Skeletal muscle satellite cell (primary cell): ENCODE results near the gene GALNT3. TPM values are rescaled to one million over a fixed set of nuclear protein-coding genes. Genes with fewer than 3 reads are reported as not detected.

Source experiments
- H3K27me3 ChIP-seq: 2 replicates; pipeline ENCODE4 v1.7.0; 2013; ENCODE audit warnings: low read length; ENCODE audit not compliant: control insufficient read depth, insufficient read depth
- H3K36me3 ChIP-seq: 2 replicates; pipeline ENCODE4 v1.7.0; 2013; ENCODE audit warnings: mild to moderate bottlenecking, control low read depth, low read length; ENCODE audit not compliant: insufficient read depth
- H3K4me1 ChIP-seq: 2 replicates; pipeline ENCODE4 v1.7.0; 2013; ENCODE audit warnings: low read length; ENCODE audit not compliant: control insufficient read depth, insufficient read depth
- H3K4me2 ChIP-seq: 2 replicates; pipeline ENCODE4 v1.7.0; 2013; ENCODE audit warnings: mild to moderate bottlenecking, low read length
- H3K4me3 ChIP-seq: 2 replicates; pipeline ENCODE4 v1.7.0; 2013; ENCODE audit warnings: low read length
- H3K9ac ChIP-seq: 2 replicates; pipeline ENCODE4 v1.7.0; 2013; ENCODE audit warnings: mild to moderate bottlenecking, low read depth, low read length, moderate library complexity
- H3K9me3 ChIP-seq: replicated peaks from 2 replicates; pipeline ENCODE4 v1.7.0; 2013; ENCODE audit warnings: mild to moderate bottlenecking, control low read depth, low read length
- total RNA-seq: library from RNA; depleted of rRNA; stranded (reverse); fragments of >200 nt; gene quantifications from 2 replicates; pipeline ENCODE4 v1.2.3, GENCODE V29; 2012; rRNA removed

The GALNT3 gene
- total RNA-seq = under 0.01 and 0.76 TPM in 2 replicates

GRCh38 chr2:165793779-165794535, at the start of gene GALNT3:
Gene GALNT3, minus strand, starts transcription at chr2:165794247. Its CDS starts 23,547 bp downstream, at chr2:165770700.
- Histone ChIP-seq H3K36me3 (no peaks in the 10 kb centered on the region), H3K4me3 (peak within 1 kb of the TSS; percentile 75), H3K9me3 (no peaks in the 10 kb centered on the region), H3K27me3 (no peaks in the 10 kb centered on the region), H3K4me1 (peaks cover 40% of the 10 kb centered on the region), H3K9ac (peak within 1 kb of the TSS; percentile 37), H3K4me2 (peak within 1 kb of the TSS; percentile 96)

GRCh38 chr2:165843351-165843750, 49.3 kb upstream of the GALNT3 start:
- Histone ChIP-seq H3K4me1 (no peaks in the 10 kb centered on the region), H3K4me2 (no peak overlapping the region), H3K36me3 (no peaks in the 10 kb centered on the region), H3K9ac (no peak overlapping the region), H3K4me3 (no peak overlapping the region), H3K27me3 (no peaks in the 10 kb centered on the region), H3K9me3 (no peaks in the 10 kb centered on the region)

- Histone ChIP-seq H3K9me3 (no peaks in the 10 kb centered on the region), H3K9ac (no peak overlapping the region), H3K4me3 (no peak overlapping the region), H3K4me2 (no peak overlapping the region), H3K4me1 (peaks cover 8% of the 10 kb centered on the region), H3K36me3 (no peaks in the 10 kb centered on the region), H3K27me3 (no peaks in the 10 kb centered on the region)
Observed at GRCh38 chr2:165840333-165840958, 46.4 kb upstream of the GALNT3 start.

- Histone ChIP-seq H3K36me3 (no peaks in the 10 kb centered on the region), H3K9me3 (no peaks in the 10 kb centered on the region), H3K4me3 (no peak overlapping the region), H3K9ac (no peak overlapping the region), H3K4me1 (peaks cover 8% of the 10 kb centered on the region), H3K27me3 (no peaks in the 10 kb centered on the region), H3K4me2 (no peak overlapping the region)
Observed at GRCh38 chr2:165839610-165840009, 45.6 kb upstream of the GALNT3 start.

- no peaks in the 10 kb centered on the region for H3K9me3 ChIP-seq
- no peak overlapping the region for H3K4me2 ChIP-seq
- H3K9ac ChIP-seq = no peak overlapping the region
- H3K4me1 ChIP-seq = peaks cover 8% of the 10 kb centered on the region
- H3K36me3 ChIP-seq = no peaks in the 10 kb centered on the region
- H3K27me3 ChIP-seq = no peaks in the 10 kb centered on the region
- H3K4me3 ChIP-seq = no peak overlapping the region
Observed at GRCh38 chr2:165837122-165837521, 43.1 kb upstream of the GALNT3 start.

GRCh38 chr2:165835363-165835762, 41.3 kb upstream of the GALNT3 start:
- no peaks in the 10 kb centered on the region for H3K27me3 ChIP-seq
- no peaks in the 10 kb centered on the region for H3K9me3 ChIP-seq
- H3K4me2 ChIP-seq = no peak overlapping the region
- no peak overlapping the region for H3K9ac ChIP-seq
- H3K36me3 ChIP-seq = no peaks in the 10 kb centered on the region
- H3K4me1 ChIP-seq = peaks cover 8% of the 10 kb centered on the region
- no peak overlapping the region for H3K4me3 ChIP-seq

GRCh38 chr2:165833156-165833555, 39.1 kb upstream of the GALNT3 start:
- no peak overlapping the region for H3K4me3 ChIP-seq
- H3K9ac ChIP-seq = no peak overlapping the region
- peaks cover 8% of the 10 kb centered on the region for H3K4me1 ChIP-seq
- no peak overlapping the region for H3K4me2 ChIP-seq
- no peaks in the 10 kb centered on the region for H3K9me3 ChIP-seq
- H3K36me3 ChIP-seq = no peaks in the 10 kb centered on the region
- no peaks in the 10 kb centered on the region for H3K27me3 ChIP-seq

- Histone ChIP-seq H3K4me1 (no peaks in the 10 kb centered on the region), H3K9ac (no peak overlapping the region), H3K9me3 (no peaks in the 10 kb centered on the region), H3K36me3 (no peaks in the 10 kb centered on the region), H3K27me3 (no peaks in the 10 kb centered on the region), H3K4me3 (no peak overlapping the region), H3K4me2 (no peak overlapping the region)
Observed at GRCh38 chr2:165827921-165828276, 33.9 kb upstream of the GALNT3 start.

GRCh38 chr2:165827016-165827920, 33.2 kb upstream of the GALNT3 start:
- no peaks in the 10 kb centered on the region for H3K9me3 ChIP-seq
- H3K9ac ChIP-seq = no peak overlapping the region
- H3K36me3 ChIP-seq = no peaks in the 10 kb centered on the region
- no peaks in the 10 kb centered on the region for H3K4me1 ChIP-seq
- no peak overlapping the region for H3K4me2 ChIP-seq
- no peak overlapping the region for H3K4me3 ChIP-seq
- no peaks in the 10 kb centered on the region for H3K27me3 ChIP-seq

GRCh38 chr2:165825041-165825440, 31.0 kb upstream of the GALNT3 start:
- Histone ChIP-seq H3K9ac (no peak overlapping the region), H3K9me3 (no peaks in the 10 kb centered on the region), H3K27me3 (no peaks in the 10 kb centered on the region)

GRCh38 chr2:165820296-165820695, 26.2 kb upstream of the GALNT3 start:
- Histone ChIP-seq H3K9ac (no peak overlapping the region), H3K36me3 (no peaks in the 10 kb centered on the region), H3K27me3 (no peaks in the 10 kb centered on the region), H3K4me1 (no peaks in the 10 kb centered on the region), H3K4me2 (no peak overlapping the region), H3K9me3 (no peaks in the 10 kb centered on the region), H3K4me3 (no peak overlapping the region)

More at GRCh38 chr2:165825041-165825440, 31.0 kb upstream of the GALNT3 start:
- Histone ChIP-seq H3K4me2 (no peak overlapping the region), H3K4me1 (no peaks in the 10 kb centered on the region), H3K4me3 (no peak overlapping the region), H3K36me3 (no peaks in the 10 kb centered on the region)
